Stimulated activated naive B cell treated with anti-CD40 and anti-IgM and Interleukin-4, amounts not matched to agents 10 μg/mL and 1 μg/mL and 100 μg/mL, for 72 hours (primary cell): ENCODE data around the gene NFATC1.

ENCODE experiments used
- ATAC-seq, 2 donors: fragments of 150-1000 bp; cut with Tn5 transposase; replicated peaks; 2 replicates each; pipeline ENCODE4 v1.10.0; 2021; ENCODE audit warnings: moderate library complexity in 1 of 2
- DNase-seq: peaks from one replicate; pipeline ENCODE4 v3.0.0; 2021
- H3K27ac Mint-ChIP-seq: one replicate; pipeline ENCODE4 v1.8.0; 2022; ENCODE audit warnings: mild to moderate bottlenecking, mixed read lengths
- H3K27me3 Mint-ChIP-seq, 2 donors: one replicate each; pipeline ENCODE4 v1.8.0; 2022; ENCODE audit warnings: mixed read lengths in 2 of 2
- H3K36me3 Mint-ChIP-seq, 2 donors: one replicate each; pipeline ENCODE4 v1.8.0; 2022; ENCODE audit warnings: mixed read lengths in 2 of 2, mild to moderate bottlenecking in 1 of 2
- H3K4me1 Mint-ChIP-seq, 2 donors: one replicate each; pipeline ENCODE4 v1.8.0; 2022; ENCODE audit warnings: mixed read lengths in 2 of 2, mild to moderate bottlenecking in 1 of 2
- H3K4me3 Mint-ChIP-seq, 2 donors: one replicate each; pipeline ENCODE4 v1.8.0; 2022; ENCODE audit warnings: mild to moderate bottlenecking in 2 of 2, mixed read lengths in 2 of 2, moderate library complexity in 1 of 2
- H3K9me3 Mint-ChIP-seq, 2 donors: one replicate each; pipeline ENCODE4 v1.8.0; 2022; ENCODE audit warnings: mixed read lengths in 2 of 2, mild to moderate bottlenecking in 1 of 2

Gene NFATC1

GRCh38 chr18:79436556-79437275, 41.0 kb downstream of the NFATC1 start:
- Mint-ChIP-seq H3K9me3 (peaks cover 0 to 2% of the 10 kb centered on the region in 2 donors), H3K27me3 (no peaks in the 10 kb centered on the region), H3K36me3 (peaks cover 76 to 79% of the 10 kb centered on the region in 2 donors), H3K4me3 (no peak overlapping the region), H3K4me1 (peaks cover 48 to 82% of the 10 kb centered on the region in 2 donors), H3K27ac (peak overlapping the region; percentile 42)
- no peak for DNase-seq
- no peak for ATAC-seq

GRCh38 chr18:79438089-79438897, 42.6 kb downstream of the NFATC1 start:
- Mint-ChIP-seq H3K9me3 (peaks cover 0 to 2% of the 10 kb centered on the region in 2 donors), H3K27ac (peak overlapping the region; percentile 75), H3K4me3 (peak overlapping the region in 1 of 2 donors; percentile 17), H3K36me3 (peaks cover 79% of the 10 kb centered on the region in 2 donors), H3K4me1 (peaks cover 50 to 85% of the 10 kb centered on the region in 2 donors), H3K27me3 (no peaks in the 10 kb centered on the region)
- DNase-seq: no peak
- ATAC-seq: no peak

GRCh38 chr18:79438898-79439627, 43.3 kb downstream of the NFATC1 start:
- H3K27ac Mint-ChIP-seq: peak overlapping the region; percentile 67

GRCh38 chr18:79439628-79440023, 43.9 kb downstream of the NFATC1 start:
- H3K9me3 Mint-ChIP-seq: peaks cover 0 to 2% of the 10 kb centered on the region in 2 donors

More at GRCh38 chr18:79438898-79439627, 43.3 kb downstream of the NFATC1 start:
- Mint-ChIP-seq H3K36me3 (peaks cover 76 to 85% of the 10 kb centered on the region in 2 donors), H3K4me3 (no peak overlapping the region), H3K4me1 (peaks cover 56 to 88% of the 10 kb centered on the region in 2 donors), H3K9me3 (peaks cover 0 to 2% of the 10 kb centered on the region in 2 donors), H3K27me3 (no peaks in the 10 kb centered on the region)
- DNase-seq (no peak), ATAC-seq (no peak)

GRCh38 chr18:79440316-79441110, 44.8 kb downstream of the NFATC1 start:
- peak overlapping the region in 1 of 2 donors; percentile 25 for H3K4me3 Mint-ChIP-seq
- peaks cover 53 to 74% of the 10 kb centered on the region in 2 donors for H3K4me1 Mint-ChIP-seq
- H3K27ac Mint-ChIP-seq: peak overlapping the region; percentile 57
- ATAC-seq: no peak
- no peak for DNase-seq
- no peaks in the 10 kb centered on the region for H3K27me3 Mint-ChIP-seq
- peaks cover 69 to 77% of the 10 kb centered on the region in 2 donors for H3K36me3 Mint-ChIP-seq
- peaks cover 0 to 2% of the 10 kb centered on the region in 2 donors for H3K9me3 Mint-ChIP-seq

More at GRCh38 chr18:79439628-79440023, 43.9 kb downstream of the NFATC1 start:
- no peak for DNase-seq
- H3K27ac Mint-ChIP-seq: peak overlapping the region; percentile 67
- no peak overlapping the region for H3K4me3 Mint-ChIP-seq
- H3K4me1 Mint-ChIP-seq: peaks cover 54 to 83% of the 10 kb centered on the region in 2 donors
- no peak for ATAC-seq
- H3K36me3 Mint-ChIP-seq: peaks cover 73 to 80% of the 10 kb centered on the region in 2 donors
- H3K27me3 Mint-ChIP-seq: no peaks in the 10 kb centered on the region

DNA sequence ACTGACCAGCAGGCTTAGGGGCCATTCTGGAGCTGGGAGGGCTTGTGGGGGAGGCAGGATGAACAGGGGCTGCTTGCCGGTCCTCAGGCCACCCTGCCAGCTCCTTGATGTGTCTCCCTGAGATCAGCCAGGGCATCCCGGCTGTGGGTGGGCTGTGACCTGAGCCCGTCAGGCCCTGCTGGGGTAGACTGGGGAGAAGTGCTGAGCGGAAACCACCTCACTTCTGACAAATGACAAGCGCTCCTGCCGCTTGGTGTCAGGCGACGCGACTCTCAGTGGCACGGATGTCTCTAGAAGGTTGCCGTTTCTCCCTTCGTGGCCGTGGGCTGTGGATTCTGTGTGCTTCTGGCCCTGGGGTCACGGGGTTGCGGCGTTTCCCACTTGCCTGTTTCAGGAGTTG, 45.7 kb downstream of the NFATC1 start:
- DNase-seq (no peak), ATAC-seq (no peak)
- no peaks in the 10 kb centered on the region for H3K9me3 Mint-ChIP-seq
- no peaks in the 10 kb centered on the region for H3K27me3 Mint-ChIP-seq
- no peak overlapping the region for H3K4me3 Mint-ChIP-seq
- peaks cover 52 to 68% of the 10 kb centered on the region in 2 donors for H3K4me1 Mint-ChIP-seq
- H3K27ac Mint-ChIP-seq: peak overlapping the region; percentile 57
- H3K36me3 Mint-ChIP-seq: peaks cover 64 to 75% of the 10 kb centered on the region in 2 donors

GRCh38 chr18:79442508-79443221, 46.9 kb downstream of the NFATC1 start:
- peak; percentile 77 to 78 for ATAC-seq
- DNase-seq: peak; percentile 24
- Mint-ChIP-seq H3K27me3 (no peaks in the 10 kb centered on the region), H3K36me3 (peaks cover 64 to 78% of the 10 kb centered on the region in 2 donors), H3K9me3 (no peaks in the 10 kb centered on the region), H3K4me1 (peaks cover 49 to 73% of the 10 kb centered on the region in 2 donors), H3K27ac (peak overlapping the region; percentile 88), H3K4me3 (peak overlapping the region; percentile 33 to 67)

DNA sequence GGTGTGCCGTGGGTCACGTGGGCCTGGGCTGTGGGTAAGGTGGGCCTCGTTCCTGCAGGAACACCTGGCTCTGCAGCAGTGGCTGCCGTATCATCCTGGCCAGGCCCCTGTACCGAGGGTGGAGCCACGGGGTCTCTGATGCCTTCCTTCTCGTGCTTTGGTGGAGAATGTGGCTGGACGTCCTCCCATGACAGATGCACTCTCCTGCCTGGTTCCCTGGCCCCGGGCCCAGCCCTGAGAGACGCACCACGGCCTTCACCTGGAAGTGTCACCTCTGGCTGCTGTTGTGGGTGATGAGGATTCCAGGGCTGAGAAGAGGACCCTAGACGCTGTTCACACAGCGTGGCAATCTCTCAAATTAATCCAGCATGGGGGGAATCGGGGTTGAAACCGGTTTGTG, 49.5 kb downstream of the NFATC1 start:
- Mint-ChIP-seq H3K36me3 (peaks cover 48 to 72% of the 10 kb centered on the region in 2 donors), H3K4me1 (peaks cover 37 to 52% of the 10 kb centered on the region in 2 donors), H3K9me3 (no peaks in the 10 kb centered on the region), H3K27ac (peak overlapping the region; percentile 65), H3K27me3 (no peaks in the 10 kb centered on the region), H3K4me3 (peak overlapping the region in 1 of 2 donors; percentile 14)
- DNase-seq: no peak
- no peak for ATAC-seq

GRCh38 chr18:79445696-79446561, 50.2 kb downstream of the NFATC1 start:
- Mint-ChIP-seq H3K27ac (peak overlapping the region; percentile 67), H3K9me3 (no peaks in the 10 kb centered on the region), H3K4me1 (peaks cover 37 to 45% of the 10 kb centered on the region in 2 donors), H3K27me3 (no peaks in the 10 kb centered on the region), H3K4me3 (no peak overlapping the region), H3K36me3 (peaks cover 46 to 71% of the 10 kb centered on the region in 2 donors)
- no peak for DNase-seq
- ATAC-seq: no peak

DNA sequence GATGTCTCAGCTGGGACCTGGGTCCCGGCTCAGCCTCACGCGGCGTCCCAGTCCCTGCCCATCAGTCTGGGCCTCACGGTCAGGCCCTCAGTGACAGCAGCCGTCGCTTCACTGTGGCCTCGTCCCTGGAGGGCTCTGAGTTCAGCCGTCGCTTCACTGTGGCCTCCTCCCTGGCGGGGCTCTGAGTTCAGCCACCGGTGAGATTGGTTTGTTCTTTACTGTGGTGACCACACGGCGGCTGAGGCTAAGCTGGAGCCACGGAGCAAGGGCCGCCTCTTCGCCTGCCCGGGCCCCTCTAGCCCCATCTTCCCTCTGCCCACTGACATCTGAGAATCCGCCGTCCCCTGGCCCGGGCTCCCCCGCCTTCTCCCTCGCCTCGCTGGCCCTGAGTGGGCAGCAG, 51.2 kb downstream of the NFATC1 start:
- Mint-ChIP-seq H3K27ac (peak overlapping the region; percentile 42), H3K27me3 (no peaks in the 10 kb centered on the region), H3K4me1 (peaks cover 32 to 45% of the 10 kb centered on the region in 2 donors), H3K9me3 (no peaks in the 10 kb centered on the region), H3K36me3 (peaks cover 48 to 71% of the 10 kb centered on the region in 2 donors), H3K4me3 (no peak overlapping the region)
- ATAC-seq (no peak), DNase-seq (no peak)

GRCh38 chr18:79447703-79448367, 52.1 kb downstream of the NFATC1 start:
- DNase-seq: no peak

DNA sequence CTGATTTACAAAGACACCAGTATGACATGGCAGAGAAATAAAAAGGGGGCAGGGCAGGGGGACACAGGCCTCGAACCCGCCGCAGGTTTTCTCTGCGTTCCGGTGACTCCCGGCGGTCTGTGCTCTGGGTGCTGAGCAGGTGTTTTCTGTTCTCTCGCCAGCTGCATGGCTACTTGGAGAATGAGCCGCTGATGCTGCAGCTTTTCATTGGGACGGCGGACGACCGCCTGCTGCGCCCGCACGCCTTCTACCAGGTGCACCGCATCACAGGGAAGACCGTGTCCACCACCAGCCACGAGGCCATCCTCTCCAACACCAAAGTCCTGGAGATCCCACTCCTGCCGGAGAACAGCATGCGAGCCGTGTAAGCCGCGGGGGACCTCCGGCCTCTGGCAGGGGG, 52.9 kb downstream of the NFATC1 start:
- no peak overlapping the region for H3K4me3 Mint-ChIP-seq
- H3K27ac Mint-ChIP-seq: no peak overlapping the region
- H3K36me3 Mint-ChIP-seq: peaks cover 45 to 61% of the 10 kb centered on the region in 2 donors
- H3K9me3 Mint-ChIP-seq: no peaks in the 10 kb centered on the region
- H3K4me1 Mint-ChIP-seq: peaks cover 23 to 29% of the 10 kb centered on the region in 2 donors
- DNase-seq (no peak), ATAC-seq (no peak)
- no peaks in the 10 kb centered on the region for H3K27me3 Mint-ChIP-seq

More at GRCh38 chr18:79447703-79448367, 52.1 kb downstream of the NFATC1 start:
- peaks cover 45 to 66% of the 10 kb centered on the region in 2 donors for H3K36me3 Mint-ChIP-seq
- ATAC-seq: no peak
- H3K4me1 Mint-ChIP-seq: peaks cover 30 to 37% of the 10 kb centered on the region in 2 donors
- no peak overlapping the region for H3K4me3 Mint-ChIP-seq
- no peaks in the 10 kb centered on the region for H3K27me3 Mint-ChIP-seq
- peak overlapping the region; percentile 51 for H3K27ac Mint-ChIP-seq
- H3K9me3 Mint-ChIP-seq: no peaks in the 10 kb centered on the region
